CD14-positive monocyte (primary cell): ENCODE results near the gene TRMU. TPM values are rescaled to one million over a fixed set of nuclear protein-coding genes. Genes with fewer than 3 reads are reported as not detected.

ENCODE experiments used
- DNase-seq, 3 donors: peaks; one replicate each; pipeline ENCODE4 v3.0.0-alpha.2; 2011 to 2022
- H2AFZ ChIP-seq: 2 replicates; pipeline ENCODE4 v1.6.0; 2012; ENCODE audit warnings: mild to moderate bottlenecking, low read depth, low read length, inconsistent platforms; ENCODE audit not compliant: insufficient read depth, poor library complexity, severe bottlenecking
- H3K27ac ChIP-seq, 2 donors: 1 replicate in 1 of 2; 2 replicates in 1 of 2; pipeline ENCODE4 v1.5.1; 2012 to 2013; ENCODE audit warnings: low read length in 2 of 2, control low read depth in 1 of 2, inconsistent platforms in 1 of 2, low read depth in 1 of 2, mild to moderate bottlenecking in 1 of 2
- H3K27me3 ChIP-seq, 2 donors: one replicate each; pipeline versions ENCODE4 v1.6.0 to v1.6.1; 2011 to 2013; ENCODE audit warnings: low read length in 2 of 2; ENCODE audit not compliant: control insufficient read depth in 2 of 2, insufficient read depth in 2 of 2
- H3K36me3 ChIP-seq, 2 donors: replicated peaks in 1 of 2; 1 replicate in 1 of 2; 2 replicates in 1 of 2; pipeline versions ENCODE4 v1.5.1 to v1.6.1; 2012 to 2013; ENCODE audit warnings: low read length in 2 of 2, control low read depth in 1 of 2, inconsistent platforms in 1 of 2, mild to moderate bottlenecking in 1 of 2; ENCODE audit not compliant: insufficient read depth in 2 of 2, control insufficient read depth in 1 of 2
- H3K4me1 ChIP-seq, 2 donors: 1 replicate in 1 of 2; 2 replicates in 1 of 2; pipeline versions ENCODE4 v1.5.1 to v1.6.1; 2012 to 2013; ENCODE audit warnings: low read length in 2 of 2, control low read depth in 1 of 2, inconsistent platforms in 1 of 2, mild to moderate bottlenecking in 1 of 2, moderate library complexity in 1 of 2; ENCODE audit not compliant: insufficient read depth in 2 of 2, control insufficient read depth in 1 of 2
- H3K4me2 ChIP-seq: replicated peaks from 2 replicates; pipeline ENCODE3; 2012; ENCODE audit warnings: low read length, moderate library complexity, mild to moderate bottlenecking; ENCODE audit not compliant: poor library complexity, severe bottlenecking; ENCODE audit errors: extremely low read depth
- H3K4me3 ChIP-seq, 3 experiments: fragments of 200-600 bp in 1 of 3; sonication (generic) in 1 of 3; replicated peaks in 1 of 3; 1 replicate in 2 of 3; 2 replicates in 1 of 3; pipeline ENCODE4 v1.5.1; 2011 to 2013; ENCODE audit warnings: low read length in 3 of 3, mild to moderate bottlenecking in 3 of 3, control low read depth in 2 of 3, low read depth in 2 of 3, inconsistent platforms in 1 of 3, moderate library complexity in 1 of 3
- H3K79me2 ChIP-seq: 2 replicates; pipeline ENCODE4 v1.6.0; 2012; ENCODE audit warnings: mild to moderate bottlenecking, control low read depth, inconsistent platforms, low read length, moderate library complexity; ENCODE audit not compliant: insufficient read depth
- H3K9ac ChIP-seq: 2 replicates; pipeline ENCODE4 v1.6.0; 2017; ENCODE audit warnings: low read length, mild to moderate bottlenecking; ENCODE audit not compliant: insufficient read depth, poor library complexity, severe bottlenecking
- H3K9me3 ChIP-seq, 2 donors: replicated peaks in 1 of 2; 1 replicate in 1 of 2; 2 replicates in 1 of 2; pipeline versions ENCODE4 v1.5.1 to v1.6.1; 2012 to 2013; ENCODE audit warnings: low read length in 2 of 2, control low read depth in 1 of 2; ENCODE audit not compliant: control insufficient read depth in 1 of 2, insufficient read depth in 1 of 2
- H4K20me1 ChIP-seq: 2 replicates; pipeline ENCODE4 v1.6.0; 2012; ENCODE audit warnings: mild to moderate bottlenecking, low read length, control low read depth, moderate library complexity; ENCODE audit not compliant: insufficient read depth
- H3K27ac Mint-ChIP-seq, 7 donors: one replicate each; pipeline ENCODE4 v1.8.0; 2020; ENCODE audit warnings: mild to moderate bottlenecking in 7 of 7, mixed read lengths in 7 of 7, moderate library complexity in 6 of 7, inconsistent platforms in 2 of 7
- H3K27me3 Mint-ChIP-seq, 3 donors: one replicate each; pipeline ENCODE4 v1.8.0; 2021 to 2022; ENCODE audit warnings: low read depth in 3 of 3, mild to moderate bottlenecking in 3 of 3, mixed read lengths in 3 of 3, moderate library complexity in 3 of 3, inconsistent platforms in 1 of 3
- H3K36me3 Mint-ChIP-seq, 2 donors: one replicate each; pipeline ENCODE4 v1.8.0; 2020; ENCODE audit warnings: mixed read lengths in 2 of 2, inconsistent platforms in 1 of 2, mild to moderate bottlenecking in 1 of 2
- H3K4me1 Mint-ChIP-seq: one replicate; pipeline ENCODE4 v1.8.0; 2020; ENCODE audit warnings: mild to moderate bottlenecking, mixed read lengths
- H3K4me3 Mint-ChIP-seq, 2 donors: one replicate each; pipeline ENCODE4 v1.8.0; 2020; ENCODE audit warnings: mild to moderate bottlenecking in 2 of 2, mixed read lengths in 2 of 2, moderate library complexity in 1 of 2
- H3K9me3 Mint-ChIP-seq, 7 donors: one replicate each; pipeline ENCODE4 v1.8.0; 2020 to 2022; ENCODE audit warnings: mixed read lengths in 7 of 7, mild to moderate bottlenecking in 6 of 7, moderate library complexity in 6 of 7, inconsistent platforms in 2 of 7
- CTCF ChIP-seq: fragments of 200-600 bp; IDR thresholded peaks from one replicate; pipeline ENCODE4 v1.8.0; 2022; ENCODE audit warnings: antibody characterized with exemption, mild to moderate bottlenecking
- WGBS: methylation state at CpG from one replicate; pipeline ENCODE4 v1.1.5; 2013; ENCODE audit warnings: missing lambda C conversion rate; ENCODE audit not compliant: insufficient coverage; 5-methylcytosine and 5-hydroxymethylcytosine counted together
- intact Hi-C, 2 donors: fragments of 100-400 bp; cut with micrococcal nuclease; formaldehyde crosslinking; loops; one replicate each; pipeline versions ENCODE4 v1.15.0 to v1.15.1; 2023
- polyA minus RNA-seq: library from RNA; depleted of rRNA, polyadenylated mRNA; stranded (reverse); fragments of >200 nt; gene quantifications from 2 replicates; pipeline ENCODE4 v1.2.3, GENCODE V29; 2012
- polyA plus RNA-seq, 3 donors: library from polyadenylated mRNA; depleted of rRNA in 1 of 3; unstranded in 2 of 3; stranded (reverse) in 1 of 3; fragments of 300-500 nt in 2 of 3; fragments of >200 nt in 1 of 3; fragmentation: Illumina TruSeq in 2 of 3; gene quantifications; 1 replicate in 2 of 3; 2 replicates in 1 of 3; pipeline ENCODE4 v1.2.3, GENCODE V29; 2012 to 2021
- total RNA-seq, 12 experiments: library from RNA in 1 of 12; stranded (reverse) in 1 of 12; fragments of 120-200 nt in 1 of 12; gene quantifications; one replicate each; pipeline ENCODE4 v1.2.4 and lab custom pipeline; 2013 to 2026; ENCODE audit warnings: mixed read lengths in 6 of 12, inconsistent platforms in 1 of 12

The TRMU gene
- total RNA-seq (2013) = 20.6 TPM
- polyA plus RNA-seq (10 to 100 TPM in 1 of 3 donors, 1 to 10 TPM in 2; 4.7 to 32.9 (median 5.6) TPM), polyA minus RNA-seq (13.6 and 14.1 TPM in 2 replicates), total RNA-seq (lab: John Stamatoyannopoulos, UW) (3.1 to 14.4 (median 7.1) reads per million in 11 experiments)

GRCh38 chr22:46335201-46336118 is at the start of gene TRMU:
TSS of gene TRMU (plus strand) at chr22:46335714. CDS start at chr22:46335765, 51 bp downstream.
- H3K4me3 Mint-ChIP-seq = peak within 1 kb of the TSS; percentile 92 to 96
- H3K9me3 ChIP-seq = no peaks in the 10 kb centered on the region
- WGBS = under 1% methylated on average over 81 of the region's 93 CpGs
- peak within 1 kb of the TSS; percentile 97 for H2AFZ ChIP-seq
- H3K27ac Mint-ChIP-seq = peak within 1 kb of the TSS; percentile 85 to 94 (median 90)
- peak within 1 kb of the TSS; percentile 61 to 97 (median 87) for H3K4me3 ChIP-seq
- peak within 1 kb of the TSS; percentile 53 to 83 for H3K27ac ChIP-seq
- peaks cover 10 to 14% of the 10 kb centered on the region in 2 donors for H3K4me1 ChIP-seq
- peaks cover 13% of the 10 kb centered on the region for H4K20me1 ChIP-seq
- no peaks in the 10 kb centered on the region for H3K27me3 Mint-ChIP-seq
- no peaks in the 10 kb centered on the region for H3K27me3 ChIP-seq
- H3K4me1 Mint-ChIP-seq = peaks cover 15% of the 10 kb centered on the region
- H3K36me3 ChIP-seq = peaks cover 35 to 59% of the 10 kb centered on the region in 2 donors
- peaks cover 25% of the 10 kb centered on the region for H3K79me2 ChIP-seq
- peak within 1 kb of the TSS; percentile 92 for H3K9ac ChIP-seq
- intact Hi-C loops = loop anchor here in 1 of 2 donors (2.0 kb wide), 1 partner anchor 39 kb away; the partner anchor contains the start of gene GTSE1
- TF ChIP-seq CTCF = no peak
- H3K9me3 Mint-ChIP-seq = no peaks in the 10 kb centered on the region
- peaks cover 33 to 54% of the 10 kb centered on the region in 2 donors for H3K36me3 Mint-ChIP-seq
- H3K4me2 ChIP-seq = peak within 1 kb of the TSS; percentile 98
- peak; percentile 83 to 86 (median 83) for DNase-seq

GRCh38 chr22:46286006-46286405 is 49.5 kb upstream of the TRMU start:
- Histone ChIP-seq H3K79me2 (no peaks in the 10 kb centered on the region), H3K4me3 (no peak overlapping the region), H3K27ac (no peak overlapping the region), H3K4me2 (no peak overlapping the region), H3K36me3 (peaks cover 46 to 64% of the 10 kb centered on the region in 2 donors), H2AFZ (no peak overlapping the region), H3K9me3 (no peaks in the 10 kb centered on the region), H4K20me1 (no peaks in the 10 kb centered on the region), H3K27me3 (no peaks in the 10 kb centered on the region), H3K4me1 (peaks cover 19 to 21% of the 10 kb centered on the region in 2 donors), H3K9ac (no peak overlapping the region)
- Mint-ChIP-seq H3K27ac (peak overlapping the region in 2 of 7 donors; percentile 55 to 60), H3K9me3 (peaks cover 0 to 2% (median 0%) of the 10 kb centered on the region in 7 donors), H3K27me3 (peaks cover 0 to 1% (median 1%) of the 10 kb centered on the region in 3 donors), H3K36me3 (peaks cover 64 to 77% of the 10 kb centered on the region in 2 donors), H3K4me1 (peaks cover 18% of the 10 kb centered on the region), H3K4me3 (no peak overlapping the region)
- TF ChIP-seq CTCF = no peak
- DNase-seq = no peak
- intact Hi-C loops = no loop called here
- WGBS = no CpG with 5 or more reads among the region's 3 CpGs
